CD4-positive, alpha-beta memory T cell (primary cell): ENCODE measurements around the gene MSRB3. TPM values are rescaled to one million over a fixed set of nuclear protein-coding genes. Genes with fewer than 3 reads are reported as not detected.
"Not testable (repeated sequence)": the region's sequence is repeated elsewhere in the genome, so short reads cannot be mapped to it uniquely, and the experiment has no call there.

ENCODE experiments used
- CTCF ChIA-PET: fragments of 350-600 bp; sonication (Branson Sonifier 250); formaldehyde crosslinking; loops from one replicate; lab custom pipeline; 2021; ENCODE audit warnings: inconsistent platforms; ENCODE audit not compliant: partially characterized antibody; lab: Charles Lee
- POLR2A ChIA-PET: fragments of 350-600 bp; sonication (Branson Sonifier 250); formaldehyde crosslinking; loops from one replicate; lab custom pipeline; 2021; ENCODE audit not compliant: partially characterized antibody; lab: Charles Lee
- DNase-seq, 5 donors: peaks; one replicate each; pipeline versions ENCODE4 v3.0.0 to v3.0.0-alpha.2; 2020 to 2022; ENCODE audit warnings: mixed read lengths in 1 of 5
- H3K27ac ChIP-seq: one replicate; pipeline ENCODE4 v1.7.0; 2013; ENCODE audit warnings: low read depth, low read length
- H3K27me3 ChIP-seq: 2 replicates; pipeline ENCODE4 v1.7.0; 2013; ENCODE audit warnings: mild to moderate bottlenecking, low read length, moderate library complexity; ENCODE audit not compliant: insufficient read depth
- H3K36me3 ChIP-seq: 2 replicates; pipeline ENCODE4 v1.7.0; 2013; ENCODE audit warnings: mild to moderate bottlenecking, low read length, moderate library complexity; ENCODE audit not compliant: insufficient read depth
- H3K4me1 ChIP-seq: 2 replicates; pipeline ENCODE4 v1.7.0; 2013; ENCODE audit warnings: mild to moderate bottlenecking, low read length, moderate library complexity; ENCODE audit not compliant: insufficient read depth
- H3K4me3 ChIP-seq, 2 donors: one replicate each; pipeline ENCODE4 v1.7.0; 2013; ENCODE audit warnings: low read length in 2 of 2, mild to moderate bottlenecking in 1 of 2
- H3K9me3 ChIP-seq, 2 donors: one replicate each; pipeline ENCODE4 v1.7.0; 2013; ENCODE audit warnings: low read length in 2 of 2, control low read depth in 1 of 2; ENCODE audit not compliant: control insufficient read depth in 1 of 2
- H3K27ac Mint-ChIP-seq, 7 donors: one replicate each; pipeline ENCODE4 v1.8.0; 2020 to 2021; ENCODE audit warnings: mixed read lengths in 7 of 7, mild to moderate bottlenecking in 6 of 7, inconsistent platforms in 3 of 7, moderate library complexity in 3 of 7
- H3K27me3 Mint-ChIP-seq, 2 donors: one replicate each; pipeline ENCODE4 v1.8.0; 2020 to 2021; ENCODE audit warnings: mixed read lengths in 2 of 2
- H3K36me3 Mint-ChIP-seq, 2 donors: one replicate each; pipeline ENCODE4 v1.8.0; 2020 to 2021; ENCODE audit warnings: mixed read lengths in 2 of 2, inconsistent platforms in 1 of 2, mild to moderate bottlenecking in 1 of 2
- H3K4me1 Mint-ChIP-seq, 4 donors: one replicate each; pipeline ENCODE4 v1.8.0; 2020 to 2021; ENCODE audit warnings: mixed read lengths in 4 of 4, mild to moderate bottlenecking in 1 of 4
- H3K4me3 Mint-ChIP-seq, 8 donors: one replicate each; pipeline ENCODE4 v1.8.0; 2020 to 2021; ENCODE audit warnings: mixed read lengths in 8 of 8, mild to moderate bottlenecking in 7 of 8, moderate library complexity in 6 of 8, inconsistent platforms in 3 of 8
- H3K9me3 Mint-ChIP-seq, 8 donors: one replicate each; pipeline ENCODE4 v1.8.0; 2020 to 2021; ENCODE audit warnings: mixed read lengths in 8 of 8, mild to moderate bottlenecking in 5 of 8, inconsistent platforms in 3 of 8, moderate library complexity in 1 of 8
- intact Hi-C: fragments of 100-400 bp; cut with micrococcal nuclease; formaldehyde crosslinking; loops from one replicate; pipeline ENCODE4 v1.15.1; 2023
- polyA plus RNA-seq, 2 donors: library from polyadenylated mRNA; unstranded; fragments of 300-500 nt; fragmentation: Illumina TruSeq; gene quantifications; one replicate each; pipeline ENCODE4 v1.2.3, GENCODE V29; 2021
- total RNA-seq, 2 experiments: library from RNA; stranded (reverse); gene quantifications; one replicate each; pipeline ENCODE4 v1.2.3, GENCODE V29; 2021

The MSRB3 gene
- total and polyA plus RNA-seq, 4 experiments from 2014 or later = not detected

GRCh38 chr12:65313719-65314317 lies 35.3 kb downstream of the MSRB3 start:
- intact Hi-C loops = loop anchor here (10.0 kb wide), 1 partner anchor 1381 kb away; no protein-coding TSS in a partner anchor
- H3K4me3 Mint-ChIP-seq = no peak overlapping the region

DNA sequence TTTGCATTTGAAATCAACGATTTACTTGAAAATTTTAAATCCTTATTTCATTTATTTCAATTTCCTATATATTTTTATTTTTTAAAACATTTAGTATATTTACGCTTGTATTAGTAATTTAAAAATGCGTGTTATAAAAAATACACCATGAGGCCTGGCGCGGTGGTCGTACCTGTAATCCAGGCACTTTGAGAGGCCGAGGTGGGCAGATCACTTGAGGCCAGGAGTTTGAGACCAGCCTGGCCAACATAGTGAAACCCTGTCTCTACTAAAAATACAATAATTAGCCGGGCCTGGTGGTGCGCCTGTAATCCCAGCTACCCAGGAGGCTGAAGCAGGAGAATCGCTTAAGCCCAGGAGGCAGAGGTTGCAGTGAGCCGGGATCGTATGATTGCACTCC lies 36.8 kb downstream of the MSRB3 start:
- CTCF ChIA-PET, H3K36me3 Mint-ChIP-seq, H3K27ac Mint-ChIP-seq, H3K27me3 ChIP-seq, DNase-seq, H3K4me1 Mint-ChIP-seq, H3K27me3 Mint-ChIP-seq, H3K27ac ChIP-seq, POLR2A ChIA-PET, H3K9me3 Mint-ChIP-seq, H3K9me3 ChIP-seq, H3K4me3 Mint-ChIP-seq, H3K36me3 ChIP-seq, H3K4me1 ChIP-seq, H3K4me3 ChIP-seq: not testable (repeated sequence)
- intact Hi-C loops = loop anchor here (10.0 kb wide), 1 partner anchor 1380 kb away; no protein-coding TSS in a partner anchor

More at GRCh38 chr12:65313719-65314317, 35.3 kb downstream of the MSRB3 start:
- Histone ChIP-seq H3K27me3 (peaks cover 3% of the 10 kb centered on the region), H3K27ac (no peak overlapping the region), H3K4me1 (no peaks in the 10 kb centered on the region), H3K36me3 (no peaks in the 10 kb centered on the region), H3K4me3 (no peak overlapping the region), H3K9me3 (no peaks in the 10 kb centered on the region)
- no peak for DNase-seq
- ChIA-PET POLR2A (no interaction called here), CTCF (no interaction called here)
- peaks cover 1 to 13% of the 10 kb centered on the region in 2 donors for H3K27me3 Mint-ChIP-seq
- H3K36me3 Mint-ChIP-seq = no peaks in the 10 kb centered on the region
- no peaks in the 10 kb centered on the region for H3K9me3 Mint-ChIP-seq
- H3K4me1 Mint-ChIP-seq = no peaks in the 10 kb centered on the region
- no peak overlapping the region for H3K27ac Mint-ChIP-seq

- H3K27ac ChIP-seq = no peak overlapping the region
- peaks cover 6 to 8% of the 10 kb centered on the region in 2 donors for H3K27me3 Mint-ChIP-seq
- ChIA-PET CTCF (no interaction called here), POLR2A (no interaction called here)
- H3K4me1 ChIP-seq = no peaks in the 10 kb centered on the region
- H3K4me3 Mint-ChIP-seq = no peak overlapping the region
- H3K27ac Mint-ChIP-seq = no peak overlapping the region
- peaks cover 6% of the 10 kb centered on the region for H3K27me3 ChIP-seq
- DNase-seq = no peak
- no peaks in the 10 kb centered on the region for H3K9me3 Mint-ChIP-seq
- intact Hi-C loops = loop anchor here (10.0 kb wide), 1 partner anchor 1377 kb away; no protein-coding TSS in a partner anchor
- no peak overlapping the region for H3K4me3 ChIP-seq
- no peaks in the 10 kb centered on the region for H3K36me3 ChIP-seq
- H3K9me3 ChIP-seq = no peaks in the 10 kb centered on the region
- H3K4me1 Mint-ChIP-seq = no peaks in the 10 kb centered on the region
- no peaks in the 10 kb centered on the region for H3K36me3 Mint-ChIP-seq
Measured at GRCh38 chr12:65318186-65318685, 39.8 kb downstream of the MSRB3 start.

- H3K4me3 ChIP-seq = no peak overlapping the region
- H3K9me3 Mint-ChIP-seq = no peaks in the 10 kb centered on the region
- H3K27me3 ChIP-seq = peaks cover 6% of the 10 kb centered on the region
- H3K27ac ChIP-seq = no peak overlapping the region
- H3K27ac Mint-ChIP-seq = no peak overlapping the region
- no peak overlapping the region for H3K4me3 Mint-ChIP-seq
- H3K36me3 ChIP-seq = no peaks in the 10 kb centered on the region
- H3K36me3 Mint-ChIP-seq = no peaks in the 10 kb centered on the region
- DNase-seq = no peak
- no peaks in the 10 kb centered on the region for H3K4me1 Mint-ChIP-seq
- intact Hi-C loops = loop anchor here (10.0 kb wide), 1 partner anchor 1375 kb away; no protein-coding TSS in a partner anchor
- H3K27me3 Mint-ChIP-seq = peaks cover 6 to 8% of the 10 kb centered on the region in 2 donors
- no peaks in the 10 kb centered on the region for H3K9me3 ChIP-seq
- ChIA-PET CTCF (no interaction called here), POLR2A (no interaction called here)
- H3K4me1 ChIP-seq = no peaks in the 10 kb centered on the region
Measured at GRCh38 chr12:65319688-65320200, 41.3 kb downstream of the MSRB3 start.

GRCh38 chr12:65323070-65323469 lies 44.6 kb downstream of the MSRB3 start:
- Mint-ChIP-seq H3K27me3 (peaks cover 5 to 12% of the 10 kb centered on the region in 2 donors), H3K4me3 (no peak overlapping the region), H3K9me3 (peaks cover 0 to 2% (median 0%) of the 10 kb centered on the region in 8 donors), H3K27ac (no peak overlapping the region), H3K36me3 (no peaks in the 10 kb centered on the region), H3K4me1 (no peaks in the 10 kb centered on the region)
- Histone ChIP-seq H3K27me3 (peaks cover 6% of the 10 kb centered on the region), H3K4me1 (no peaks in the 10 kb centered on the region), H3K27ac (no peak overlapping the region), H3K9me3 (no peaks in the 10 kb centered on the region), H3K36me3 (no peaks in the 10 kb centered on the region), H3K4me3 (no peak overlapping the region)
- POLR2A ChIA-PET = no interaction called here
- intact Hi-C loops = no loop called here
- CTCF ChIA-PET = no interaction called here
- no peak for DNase-seq

- Histone ChIP-seq H3K9me3 (no peaks in the 10 kb centered on the region), H3K27me3 (peaks cover 1% of the 10 kb centered on the region), H3K4me1 (no peaks in the 10 kb centered on the region), H3K27ac (no peak overlapping the region), H3K36me3 (no peaks in the 10 kb centered on the region), H3K4me3 (no peak overlapping the region)
- intact Hi-C loops = no loop called here
- Mint-ChIP-seq H3K4me3 (no peak overlapping the region), H3K27me3 (peaks cover 5 to 12% of the 10 kb centered on the region in 2 donors), H3K27ac (no peak overlapping the region), H3K36me3 (no peaks in the 10 kb centered on the region), H3K9me3 (peaks cover 0 to 2% (median 0%) of the 10 kb centered on the region in 8 donors), H3K4me1 (no peaks in the 10 kb centered on the region)
- CTCF ChIA-PET = no interaction called here
- POLR2A ChIA-PET = no interaction called here
- DNase-seq = no peak
Measured at GRCh38 chr12:65324056-65324455, 45.6 kb downstream of the MSRB3 start.

GRCh38 chr12:65324551-65324950 lies 46.1 kb downstream of the MSRB3 start:
- POLR2A ChIA-PET = no interaction called here
- Mint-ChIP-seq H3K36me3 (no peaks in the 10 kb centered on the region), H3K4me3 (no peak overlapping the region), H3K9me3 (peaks cover 0 to 2% (median 0%) of the 10 kb centered on the region in 8 donors), H3K27me3 (peaks cover 5 to 10% of the 10 kb centered on the region in 2 donors), H3K27ac (no peak overlapping the region), H3K4me1 (no peaks in the 10 kb centered on the region)
- Histone ChIP-seq H3K4me3 (no peak overlapping the region), H3K9me3 (no peaks in the 10 kb centered on the region), H3K36me3 (no peaks in the 10 kb centered on the region), H3K4me1 (no peaks in the 10 kb centered on the region), H3K27me3 (no peaks in the 10 kb centered on the region), H3K27ac (no peak overlapping the region)
- no peak for DNase-seq
- CTCF ChIA-PET = no interaction called here
- intact Hi-C loops = no loop called here
